Glutamatergic neuron (in vitro differentiated cells): Measurements from ENCODE around the gene IQCN. TPM values are rescaled to one million over a fixed set of nuclear protein-coding genes. Genes with fewer than 3 reads are reported as not detected.

Source experiments
- DNase-seq: peaks from one replicate; pipeline ENCODE4 v3.0.0; 2022
- H3K27ac Mint-ChIP-seq: one replicate; pipeline ENCODE4 v1.8.0; 2020; ENCODE audit warnings: mild to moderate bottlenecking, mixed read lengths, inconsistent platforms; ENCODE audit not compliant: unreplicated experiment
- H3K27me3 Mint-ChIP-seq: one replicate; pipeline ENCODE4 v1.8.0; 2020; ENCODE audit warnings: mild to moderate bottlenecking, moderate library complexity, mixed read lengths, inconsistent platforms; ENCODE audit not compliant: unreplicated experiment
- H3K36me3 Mint-ChIP-seq: one replicate; pipeline ENCODE4 v1.8.0; 2020; ENCODE audit warnings: mild to moderate bottlenecking, mixed read lengths, inconsistent platforms; ENCODE audit not compliant: unreplicated experiment
- H3K4me1 Mint-ChIP-seq: one replicate; pipeline ENCODE4 v1.8.0; 2020; ENCODE audit warnings: mild to moderate bottlenecking, low read depth, mixed read lengths, inconsistent platforms; ENCODE audit not compliant: unreplicated experiment
- H3K4me3 Mint-ChIP-seq: one replicate; pipeline ENCODE4 v1.8.0; 2020; ENCODE audit warnings: mild to moderate bottlenecking, mixed read lengths, inconsistent platforms; ENCODE audit not compliant: unreplicated experiment
- H3K9me3 Mint-ChIP-seq: one replicate; pipeline ENCODE4 v1.8.0; 2020; ENCODE audit warnings: mild to moderate bottlenecking, moderate library complexity, mixed read lengths, inconsistent platforms; ENCODE audit not compliant: unreplicated experiment
- total RNA-seq: library from RNA; stranded (reverse); fragmentation: NEBNext Ultra II Directional; extraction: Animal tissue kit (Norgen Biotek cat#: 25700); gene quantifications from one replicate; pipeline ENCODE4 v1.2.1, GENCODE V29; 2021; ENCODE audit not compliant: unreplicated experiment
- TF ChIP-seq, protein P1 (sequence below): fragments of 200-600 bp; sonication (generic); IDR thresholded peaks from one replicate; pipeline ENCODE4 v1.5.0; 2021; ENCODE audit not compliant: partially characterized antibody, unreplicated experiment

Gene IQCN
- total RNA-seq, 1 donor from 2014 or later, result 23.6 TPM

- H3K4me3 Mint-ChIP-seq, result peak overlapping the region; percentile 71
- peaks cover 3% of the 10 kb centered on the region for H3K9me3 Mint-ChIP-seq
- TF ChIP-seq, protein P1, sequence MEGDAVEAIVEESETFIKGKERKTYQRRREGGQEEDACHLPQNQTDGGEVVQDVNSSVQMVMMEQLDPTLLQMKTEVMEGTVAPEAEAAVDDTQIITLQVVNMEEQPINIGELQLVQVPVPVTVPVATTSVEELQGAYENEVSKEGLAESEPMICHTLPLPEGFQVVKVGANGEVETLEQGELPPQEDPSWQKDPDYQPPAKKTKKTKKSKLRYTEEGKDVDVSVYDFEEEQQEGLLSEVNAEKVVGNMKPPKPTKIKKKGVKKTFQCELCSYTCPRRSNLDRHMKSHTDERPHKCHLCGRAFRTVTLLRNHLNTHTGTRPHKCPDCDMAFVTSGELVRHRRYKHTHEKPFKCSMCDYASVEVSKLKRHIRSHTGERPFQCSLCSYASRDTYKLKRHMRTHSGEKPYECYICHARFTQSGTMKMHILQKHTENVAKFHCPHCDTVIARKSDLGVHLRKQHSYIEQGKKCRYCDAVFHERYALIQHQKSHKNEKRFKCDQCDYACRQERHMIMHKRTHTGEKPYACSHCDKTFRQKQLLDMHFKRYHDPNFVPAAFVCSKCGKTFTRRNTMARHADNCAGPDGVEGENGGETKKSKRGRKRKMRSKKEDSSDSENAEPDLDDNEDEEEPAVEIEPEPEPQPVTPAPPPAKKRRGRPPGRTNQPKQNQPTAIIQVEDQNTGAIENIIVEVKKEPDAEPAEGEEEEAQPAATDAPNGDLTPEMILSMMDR, result no peak
- peak overlapping the region; percentile 80 for H3K27ac Mint-ChIP-seq
- DNase-seq, result peak; percentile 65
- peaks cover 6% of the 10 kb centered on the region for H3K4me1 Mint-ChIP-seq
- H3K27me3 Mint-ChIP-seq, result peaks cover 8% of the 10 kb centered on the region
- peaks cover 4% of the 10 kb centered on the region for H3K36me3 Mint-ChIP-seq
Measured at GRCh38 chr19:18292810-18293641, 18.8 kb upstream of the IQCN start.

DNA sequence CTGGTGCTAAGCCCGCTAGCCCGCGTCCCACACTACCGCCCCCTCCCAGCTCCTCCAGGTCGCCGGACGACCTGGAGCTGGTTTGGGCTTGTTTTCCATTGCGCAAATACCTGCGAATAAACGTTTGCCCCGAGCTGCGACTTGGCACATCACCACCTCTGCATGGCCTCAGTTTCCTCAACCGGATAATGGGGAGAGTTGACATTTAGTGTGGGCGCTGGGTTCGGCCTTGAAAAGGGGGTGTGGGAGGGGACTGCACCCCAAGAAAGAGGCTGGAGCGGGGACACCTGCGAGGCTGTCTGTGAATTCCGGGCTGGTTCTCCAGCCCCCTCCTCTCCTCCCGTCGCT, 18.2 kb upstream of the IQCN start:
- H3K4me3 Mint-ChIP-seq, result peak overlapping the region; percentile 71
- no peak overlapping the region for H3K27ac Mint-ChIP-seq
- peaks cover 3% of the 10 kb centered on the region for H3K9me3 Mint-ChIP-seq
- H3K27me3 Mint-ChIP-seq, result peaks cover 8% of the 10 kb centered on the region
- no peak for DNase-seq
- peaks cover 4% of the 10 kb centered on the region for H3K36me3 Mint-ChIP-seq
- peaks cover 6% of the 10 kb centered on the region for H3K4me1 Mint-ChIP-seq
- TF ChIP-seq, protein P1, result no peak

GRCh38 chr19:18291590-18292461, 17.6 kb upstream of the IQCN start:
- TF ChIP-seq, protein P1, result no peak
- peaks cover 5% of the 10 kb centered on the region for H3K9me3 Mint-ChIP-seq
- peak; percentile 69 for DNase-seq
- peaks cover 8% of the 10 kb centered on the region for H3K4me1 Mint-ChIP-seq
- peak overlapping the region; percentile 91 for H3K4me3 Mint-ChIP-seq
- peaks cover 4% of the 10 kb centered on the region for H3K36me3 Mint-ChIP-seq
- H3K27me3 Mint-ChIP-seq, result peaks cover 8% of the 10 kb centered on the region
- H3K27ac Mint-ChIP-seq, result peak overlapping the region; percentile 75

DNA sequence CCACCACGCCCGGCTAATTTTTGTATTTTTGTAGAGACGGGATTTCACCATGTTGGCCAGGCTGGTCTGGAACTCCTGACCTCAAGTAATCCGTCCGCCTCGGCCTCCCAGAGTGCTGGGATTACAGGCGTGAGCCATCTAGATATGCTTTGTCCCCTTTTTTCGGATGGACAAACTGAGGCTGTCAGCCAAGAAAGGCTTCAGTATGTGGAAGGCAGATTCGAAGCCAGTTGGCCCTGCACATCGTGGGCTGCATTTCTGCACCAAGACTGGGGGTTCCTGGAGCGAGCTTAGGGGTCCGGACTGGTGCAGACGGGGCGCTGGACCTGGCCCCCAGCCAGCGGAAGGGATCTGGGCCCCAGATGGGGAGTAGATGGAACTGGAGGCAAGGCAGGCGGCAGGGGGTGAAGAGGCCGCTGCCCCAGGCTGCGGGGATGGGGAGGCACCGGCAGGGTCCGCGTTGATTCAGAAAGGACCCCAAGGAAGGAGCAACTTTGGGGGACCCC, 16.8 kb upstream of the IQCN start:
- no peak for DNase-seq
- H3K9me3 Mint-ChIP-seq, result peaks cover 9% of the 10 kb centered on the region
- H3K4me1 Mint-ChIP-seq, result peaks cover 13% of the 10 kb centered on the region
- H3K36me3 Mint-ChIP-seq, result peaks cover 4% of the 10 kb centered on the region
- H3K27ac Mint-ChIP-seq, result no peak overlapping the region
- H3K4me3 Mint-ChIP-seq, result peak overlapping the region; percentile 59
- peaks cover 8% of the 10 kb centered on the region for H3K27me3 Mint-ChIP-seq
- TF ChIP-seq, protein P1, result no peak
